GM21529 (cell line): ENCODE results near the gene UNK.

Experiments used
- ATAC-seq: cut with Tn5 transposase; IDR thresholded peaks from one replicate; pipeline ENCODE4 v1.9.1; 2021; ENCODE audit not compliant: unreplicated experiment

The UNK gene

DNA sequence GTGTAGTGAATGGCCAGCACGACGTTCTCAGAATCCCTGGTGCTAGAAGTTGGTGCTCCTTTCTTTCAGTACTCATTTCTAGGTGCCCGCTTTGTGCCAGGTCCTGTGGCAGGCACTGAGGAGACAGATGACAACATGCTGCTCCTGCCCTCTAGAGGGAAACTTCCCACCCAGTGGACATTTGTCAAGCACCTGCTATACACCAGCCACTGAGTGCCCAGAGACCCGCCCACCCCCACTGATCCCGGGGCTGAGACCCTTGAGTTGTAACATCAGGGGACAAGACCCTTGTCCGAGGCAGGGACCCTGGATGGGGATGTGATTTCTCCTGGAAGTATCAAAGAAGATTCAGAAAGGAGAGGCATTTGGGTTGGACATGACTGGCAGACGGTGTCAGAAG, 34.5 kb downstream of the UNK start:
- ATAC-seq = no peak

DNA sequence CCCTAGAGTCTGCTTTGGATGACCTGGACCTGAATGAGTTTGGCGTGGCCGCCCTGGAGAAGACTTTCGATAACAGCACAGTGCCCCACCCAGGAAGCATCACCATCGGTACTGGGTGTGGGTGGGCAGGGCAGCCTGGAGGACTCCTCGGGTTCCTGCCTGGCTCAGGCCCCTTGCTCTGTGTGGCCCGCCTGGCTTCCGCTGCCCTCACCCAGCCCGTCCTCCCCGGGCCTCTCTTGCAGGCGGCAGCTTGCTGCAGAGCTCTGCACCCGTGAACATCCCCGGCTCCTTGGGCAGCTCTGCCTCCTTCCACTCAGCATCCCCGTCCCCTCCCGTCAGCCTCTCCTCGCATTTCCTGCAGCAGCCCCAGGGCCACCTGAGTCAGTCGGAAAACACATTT, 35.1 kb downstream of the UNK start:
- ATAC-seq = no peak

DNA sequence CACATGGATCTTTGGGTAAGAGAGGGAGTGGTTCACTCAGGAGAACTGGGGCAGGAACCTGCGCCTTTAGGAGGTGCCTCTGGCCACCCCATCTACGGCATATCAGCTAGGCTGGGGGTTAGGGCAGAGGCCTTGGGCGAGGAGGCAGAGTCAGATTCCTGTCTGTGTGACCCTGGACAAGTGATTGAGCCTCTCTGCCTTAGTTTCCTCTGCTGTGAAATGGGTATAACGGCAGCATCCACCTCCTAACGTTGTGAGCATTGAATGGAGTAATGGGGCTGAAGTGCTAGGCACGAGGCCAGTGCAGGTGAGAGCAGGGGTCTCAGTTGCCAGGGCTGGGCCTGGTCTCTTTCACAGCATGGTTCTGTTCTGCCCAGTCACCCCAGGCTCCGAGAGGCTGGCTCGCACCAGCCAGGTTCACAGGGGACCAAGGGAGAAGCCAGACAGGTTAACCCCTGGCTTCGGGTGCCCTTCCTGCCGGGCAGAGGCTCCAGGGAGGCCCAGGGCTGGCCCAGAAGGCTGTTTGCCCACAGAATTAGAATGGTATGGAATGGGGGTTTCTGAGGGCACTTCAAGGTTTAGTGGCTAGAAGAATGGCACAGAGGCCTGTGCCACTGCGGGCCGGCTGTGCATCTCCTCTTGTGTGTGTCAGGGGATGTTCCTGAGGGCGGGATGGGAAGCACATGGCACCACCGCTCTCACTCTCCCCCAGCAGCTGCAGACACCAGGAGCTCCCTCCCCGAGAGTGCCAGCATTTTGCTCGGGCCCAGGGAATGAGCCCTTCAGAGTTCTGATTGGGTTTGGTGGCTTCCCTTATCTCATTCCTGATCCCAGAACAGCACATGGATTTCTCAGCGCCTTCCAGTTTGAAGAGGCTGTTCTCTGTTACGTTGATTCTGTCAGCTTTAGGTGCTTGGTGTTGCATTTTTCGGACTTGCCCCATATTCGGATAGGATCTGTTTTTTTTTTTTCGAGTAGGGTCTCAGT, 35.8 kb downstream of the UNK start:
- no peak for ATAC-seq

DNA sequence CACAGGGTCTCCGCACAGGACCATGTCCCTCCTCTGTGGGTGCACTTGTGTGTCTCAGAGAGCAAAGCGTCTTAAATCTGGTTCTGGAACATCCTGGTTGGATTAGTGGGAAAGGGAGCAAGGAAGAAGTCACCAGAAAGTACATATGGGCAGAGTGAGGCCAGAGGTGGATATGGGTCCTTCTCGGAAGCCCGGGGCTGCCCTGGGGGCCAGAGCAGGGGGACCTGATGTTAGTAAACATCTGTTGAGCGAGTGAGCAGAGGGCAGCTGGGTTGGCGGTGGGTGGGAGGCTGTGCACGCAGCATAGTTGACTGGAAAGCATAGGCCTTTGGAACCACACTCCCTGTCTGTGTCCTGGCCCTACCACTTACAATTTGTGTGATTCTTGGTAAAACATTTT, 36.9 kb downstream of the UNK start:
- ATAC-seq = no peak

DNA sequence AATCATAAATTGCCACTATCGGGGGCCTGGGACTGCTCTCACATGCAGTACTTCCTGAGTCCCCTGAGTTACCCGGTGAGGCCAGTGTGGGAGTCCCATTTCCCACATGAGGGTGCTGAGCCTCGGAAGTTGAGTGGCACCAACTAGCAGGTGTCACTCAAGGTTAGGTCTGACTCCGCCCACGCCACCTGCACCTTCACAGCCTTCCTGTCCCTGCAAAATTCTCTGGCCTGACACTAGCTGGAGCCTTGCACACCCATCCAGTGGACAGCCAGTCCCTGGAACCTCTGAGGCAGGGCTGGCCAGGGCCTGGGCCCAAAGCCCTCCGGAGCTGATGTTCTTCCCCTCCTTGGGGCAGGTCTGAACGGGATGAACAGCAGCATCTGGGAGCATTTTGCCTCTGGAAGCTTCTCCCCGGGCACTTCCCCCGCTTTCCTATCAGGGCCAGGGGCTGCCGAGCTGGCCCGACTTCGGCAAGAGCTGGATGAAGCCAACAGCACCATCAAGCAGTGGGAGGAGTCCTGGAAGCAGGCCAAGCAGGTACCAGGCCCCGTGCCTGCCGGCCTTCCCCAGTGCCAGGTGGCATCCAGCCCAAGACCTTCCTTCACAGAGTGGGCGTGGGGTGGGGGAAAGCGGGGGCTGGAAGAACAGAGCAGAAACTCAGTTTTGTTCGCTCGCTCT, 37.7 kb downstream of the UNK start:
- no peak for ATAC-seq

DNA sequence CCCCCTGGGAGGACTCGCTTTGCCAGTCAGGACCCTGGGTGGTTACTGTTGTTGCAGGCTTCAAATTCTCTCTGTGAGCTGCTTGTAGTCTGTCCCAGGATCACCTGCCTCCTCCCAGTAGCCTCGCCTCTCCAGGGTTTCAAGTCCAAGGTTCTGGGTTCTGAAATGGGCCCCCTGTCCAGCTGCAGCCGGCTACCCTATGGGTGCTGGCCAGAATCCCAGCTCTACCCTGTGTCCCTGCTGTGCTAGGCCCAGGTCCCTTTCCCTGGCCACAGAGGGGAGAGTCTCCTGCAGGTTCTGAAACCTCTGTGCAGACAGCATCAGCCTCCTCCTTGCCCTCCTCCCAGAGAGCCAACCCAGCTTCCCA, 38.2 kb downstream of the UNK start:
- ATAC-seq = no peak

DNA sequence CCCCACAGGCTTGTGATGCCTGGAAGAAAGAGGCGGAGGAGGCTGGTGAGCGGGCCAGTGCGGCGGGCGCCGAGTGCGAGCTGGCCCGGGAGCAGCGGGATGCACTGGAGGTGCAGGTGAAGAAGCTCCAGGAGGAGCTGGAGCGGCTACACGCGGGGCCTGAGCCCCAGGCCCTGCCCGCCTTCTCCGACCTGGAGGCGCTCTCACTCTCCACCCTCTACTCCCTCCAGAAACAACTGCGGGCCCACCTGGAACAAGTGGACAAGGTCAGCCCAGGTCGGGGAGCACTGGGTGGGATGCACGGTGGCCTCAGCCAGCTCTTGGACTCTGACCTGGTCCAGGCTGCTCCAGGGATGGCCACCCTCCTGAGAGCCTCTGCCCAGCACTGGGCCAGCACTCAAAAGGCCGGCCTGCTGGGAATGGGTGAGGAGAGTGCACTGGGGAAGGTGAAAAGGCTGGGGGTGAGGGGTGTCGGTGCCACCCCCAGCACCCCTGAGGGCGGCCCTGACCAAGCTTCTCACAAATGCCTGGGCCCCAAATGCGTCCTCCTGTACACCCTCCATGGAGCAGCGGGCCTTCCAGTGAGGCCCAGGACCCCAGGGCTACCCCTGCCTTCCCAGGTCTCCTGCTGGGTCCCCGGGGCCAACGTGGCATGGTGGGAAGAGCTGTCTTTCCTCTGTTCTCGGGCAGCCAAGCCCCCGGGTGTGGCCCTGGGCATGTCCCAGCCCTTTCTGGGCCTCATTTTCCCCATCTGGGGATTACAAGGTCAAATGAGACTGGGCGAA, 38.8 kb downstream of the UNK start:
- no peak for ATAC-seq

DNA sequence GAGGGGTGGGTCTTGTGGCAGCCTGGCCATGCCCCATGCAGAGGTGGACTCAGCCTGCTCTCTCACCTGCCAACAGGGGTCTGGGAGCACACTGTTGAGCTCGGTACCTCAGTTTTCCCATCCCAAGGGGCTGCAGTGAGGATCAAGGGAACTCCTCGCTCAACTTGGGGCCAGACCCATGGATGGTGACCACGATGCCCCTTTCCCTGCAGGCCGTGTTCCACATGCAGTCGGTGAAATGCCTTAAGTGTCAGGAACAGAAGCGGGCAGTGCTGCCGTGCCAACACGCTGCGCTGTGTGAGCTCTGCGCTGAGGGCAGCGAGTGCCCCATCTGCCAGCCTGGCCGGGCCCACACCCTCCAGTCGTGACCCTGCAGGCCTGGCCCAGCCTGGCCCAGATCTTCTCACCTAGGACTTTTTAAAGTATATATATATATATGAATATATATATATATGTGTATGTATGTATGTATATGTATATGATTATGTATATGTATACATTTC, 39.5 kb downstream of the UNK start:
- no peak for ATAC-seq

DNA sequence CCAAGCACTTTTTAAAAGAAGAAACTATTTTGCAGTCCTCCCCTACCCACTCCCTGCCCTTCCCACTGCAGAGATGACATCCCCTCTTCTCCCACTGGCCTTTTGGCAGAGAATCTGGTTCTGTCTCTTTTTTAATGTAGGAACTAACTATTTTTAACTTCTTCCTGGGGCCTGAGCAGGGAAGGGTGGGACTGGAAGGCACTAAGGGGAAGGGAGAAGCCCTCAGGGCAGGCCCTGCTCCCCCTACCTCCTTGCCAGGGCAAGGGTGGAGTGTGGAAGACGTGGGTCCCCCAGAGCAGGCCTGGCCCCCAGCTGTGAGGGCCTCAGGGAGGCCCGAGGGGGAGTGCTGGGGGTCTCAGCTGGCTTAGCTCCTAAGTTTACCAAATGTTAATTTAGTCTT, 40.1 kb downstream of the UNK start:
- ATAC-seq = no peak

DNA sequence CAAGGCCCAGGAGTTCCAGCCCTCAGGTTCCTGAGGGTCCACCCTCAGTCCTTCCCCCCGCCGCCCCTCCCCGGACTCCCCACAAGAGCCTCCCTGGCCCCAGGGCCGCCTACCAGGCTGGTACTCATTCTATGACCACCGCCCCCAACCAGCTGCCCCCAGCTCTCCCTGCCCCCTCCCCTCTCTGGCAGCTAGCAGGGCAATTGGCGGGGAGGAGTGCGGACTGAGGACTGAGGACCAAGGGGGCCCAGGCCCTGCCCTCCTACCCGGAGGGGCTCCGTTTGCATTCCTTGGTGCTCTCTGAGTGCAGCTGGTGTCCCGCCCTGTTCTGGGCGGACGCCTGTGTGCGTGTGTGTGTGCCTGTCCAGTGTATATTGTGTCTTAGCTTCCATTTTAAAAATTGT, 40.5 kb downstream of the UNK start:
- no peak for ATAC-seq

DNA sequence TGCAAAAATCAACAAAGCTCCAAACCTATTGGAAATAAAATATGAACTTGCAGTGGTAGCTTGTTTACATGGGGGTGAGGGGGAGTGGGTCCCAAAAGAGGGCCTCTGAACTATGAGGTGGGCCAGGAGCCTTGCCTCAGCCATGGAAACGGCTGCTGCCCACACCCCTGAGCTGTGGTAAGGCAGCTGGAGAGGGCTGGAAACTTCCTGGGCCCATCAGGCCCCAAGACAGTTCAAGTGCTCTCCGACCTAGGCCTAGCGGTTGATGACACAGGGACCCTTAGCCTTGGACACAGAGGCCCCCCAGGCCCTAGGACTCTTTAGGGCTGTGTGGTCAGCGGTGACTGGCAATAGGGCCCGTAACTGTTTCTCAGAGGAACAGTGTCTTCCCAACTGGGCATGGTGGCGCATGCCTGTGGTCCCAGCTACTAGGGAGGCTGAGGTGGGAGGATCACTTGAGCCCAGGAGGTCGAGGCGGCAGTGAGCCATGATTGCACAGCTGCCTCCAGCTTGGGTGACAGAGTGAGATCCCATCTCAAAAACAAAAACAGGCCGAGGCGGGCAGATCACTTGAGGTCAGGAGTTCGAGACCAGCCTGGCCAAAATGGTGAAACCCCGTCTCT, 41.3 kb downstream of the UNK start:
- no peak for ATAC-seq

DNA sequence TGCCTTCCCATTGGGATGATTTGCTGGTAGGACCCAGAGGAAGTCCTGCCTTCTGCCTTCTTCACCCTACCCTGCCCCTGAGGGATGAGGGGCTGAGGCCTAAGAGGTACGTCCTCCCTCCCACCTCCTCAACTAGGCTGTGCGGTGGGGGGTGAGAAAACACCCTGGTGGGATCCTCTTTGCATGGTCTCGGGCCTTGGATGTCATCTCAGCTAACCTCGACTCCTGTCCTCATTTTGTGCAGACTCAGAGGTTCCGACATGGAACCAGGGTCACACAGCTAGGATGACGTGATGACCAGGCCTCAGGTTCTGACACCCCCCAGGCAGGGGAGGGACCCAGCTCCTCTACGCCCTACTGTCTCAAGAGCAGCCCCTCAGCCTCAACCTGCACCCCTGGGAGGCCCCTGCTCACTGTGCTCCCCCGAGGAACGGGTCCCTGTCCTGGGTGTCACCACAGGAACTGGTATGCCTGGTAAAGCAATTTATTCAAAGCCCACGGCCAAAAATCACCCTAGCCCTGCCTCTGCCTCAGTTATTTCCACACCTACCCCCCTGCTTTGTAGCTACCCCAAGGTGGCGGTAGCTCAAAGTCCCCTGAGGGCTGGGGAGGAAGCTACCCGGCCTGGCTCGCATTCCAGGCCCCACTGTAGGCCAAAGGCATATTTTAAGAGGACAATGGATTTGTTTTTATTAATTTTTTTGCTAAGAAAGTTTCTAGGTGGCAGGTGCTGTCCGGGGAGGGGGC, 42.1 kb downstream of the UNK start:
- ATAC-seq = no peak

DNA sequence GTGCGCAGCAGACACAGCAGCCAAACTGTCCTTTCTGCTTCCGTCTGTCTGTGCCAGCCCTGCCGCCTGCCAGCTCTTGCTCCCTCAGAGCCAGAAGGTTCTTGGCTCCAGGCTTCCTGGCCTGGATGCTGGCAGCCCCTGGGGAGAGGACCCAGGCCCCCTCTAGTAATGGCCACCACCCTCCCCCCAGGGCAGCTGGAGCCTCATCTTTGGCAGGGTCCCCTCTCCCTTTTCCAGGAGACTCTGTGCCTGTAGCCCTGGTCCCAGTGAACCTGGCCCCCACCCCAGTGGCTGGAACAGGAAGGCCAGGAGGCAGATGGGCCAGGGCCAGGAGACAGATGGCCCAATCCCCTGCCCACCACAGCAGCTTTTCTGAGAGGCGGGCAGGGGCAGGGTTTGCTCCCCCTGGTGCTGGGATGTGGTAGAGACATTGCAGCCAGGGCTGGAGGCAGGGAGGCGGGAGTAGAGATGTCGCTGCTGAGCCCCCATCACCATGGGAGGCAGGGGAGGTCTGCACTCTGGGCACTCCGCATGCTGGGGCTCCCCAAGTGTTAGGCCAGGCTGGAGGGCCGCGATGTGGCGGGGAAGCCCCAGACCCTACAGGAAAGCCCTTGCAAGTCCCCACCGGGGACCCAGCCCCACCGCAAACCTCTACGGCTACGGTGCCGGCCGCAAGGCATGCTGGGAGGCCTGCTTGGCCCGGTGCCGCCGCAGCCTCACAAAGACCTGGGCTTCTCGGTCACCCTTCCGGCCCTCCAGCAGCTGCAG, 42.9 kb downstream of the UNK start:
- ATAC-seq = peak; percentile 46

DNA sequence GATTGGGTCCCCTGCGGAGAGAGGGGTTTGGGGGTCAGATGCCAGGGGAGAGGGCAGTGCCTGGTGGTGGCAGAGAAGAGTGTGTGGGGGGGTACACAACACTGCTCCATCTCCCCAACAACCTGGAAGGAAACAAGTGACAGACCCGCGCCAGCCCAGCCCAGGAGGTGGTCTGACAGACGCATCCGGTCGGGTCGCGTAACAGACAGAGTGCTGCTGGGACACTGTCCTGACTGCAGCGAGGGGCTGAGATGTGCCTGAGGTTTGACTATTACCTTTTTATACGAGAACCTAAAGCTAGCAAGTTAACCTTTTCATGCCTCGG, 43.4 kb downstream of the UNK start:
- no peak for ATAC-seq

DNA sequence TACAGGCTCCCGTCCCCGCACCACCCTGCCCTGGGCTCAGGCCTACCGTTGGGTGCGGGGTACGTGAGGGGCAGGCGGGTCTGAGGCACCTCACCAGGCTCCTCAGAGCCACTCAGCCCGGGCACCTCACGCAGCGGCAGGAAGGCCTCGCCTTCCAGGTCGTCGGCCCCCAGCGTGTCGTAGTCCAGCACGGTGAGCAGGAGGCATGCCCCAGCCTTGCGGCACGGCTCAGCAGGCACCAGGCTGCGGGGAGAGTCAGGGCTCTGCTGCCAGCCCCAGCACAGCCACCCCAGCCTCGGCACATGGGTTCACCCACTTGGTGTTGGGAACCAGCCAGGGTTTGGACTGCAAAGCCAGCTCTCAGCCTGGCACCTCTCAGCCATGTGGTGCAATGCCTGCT, 44.1 kb downstream of the UNK start:
- no peak for ATAC-seq

DNA sequence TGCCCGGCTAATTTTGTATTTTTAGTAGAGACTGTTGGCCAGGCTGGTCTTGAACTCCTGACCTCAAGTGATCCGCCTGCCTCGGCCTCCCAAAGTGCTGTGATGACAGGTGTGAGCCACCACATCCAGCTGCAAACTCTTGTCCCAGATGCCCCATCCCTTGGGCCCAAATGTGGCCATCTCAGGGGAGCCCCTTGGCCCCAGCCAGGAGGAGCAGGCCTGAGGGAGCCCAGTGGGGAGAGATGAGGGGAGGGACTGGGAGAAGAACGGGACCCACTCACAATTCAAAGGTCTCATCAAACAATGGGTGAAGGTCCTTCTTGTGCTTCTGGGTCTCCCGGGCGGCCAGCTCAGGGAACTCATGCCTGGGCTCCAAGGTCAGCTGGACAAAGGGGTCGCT, 45.1 kb downstream of the UNK start:
- ATAC-seq = no peak

DNA sequence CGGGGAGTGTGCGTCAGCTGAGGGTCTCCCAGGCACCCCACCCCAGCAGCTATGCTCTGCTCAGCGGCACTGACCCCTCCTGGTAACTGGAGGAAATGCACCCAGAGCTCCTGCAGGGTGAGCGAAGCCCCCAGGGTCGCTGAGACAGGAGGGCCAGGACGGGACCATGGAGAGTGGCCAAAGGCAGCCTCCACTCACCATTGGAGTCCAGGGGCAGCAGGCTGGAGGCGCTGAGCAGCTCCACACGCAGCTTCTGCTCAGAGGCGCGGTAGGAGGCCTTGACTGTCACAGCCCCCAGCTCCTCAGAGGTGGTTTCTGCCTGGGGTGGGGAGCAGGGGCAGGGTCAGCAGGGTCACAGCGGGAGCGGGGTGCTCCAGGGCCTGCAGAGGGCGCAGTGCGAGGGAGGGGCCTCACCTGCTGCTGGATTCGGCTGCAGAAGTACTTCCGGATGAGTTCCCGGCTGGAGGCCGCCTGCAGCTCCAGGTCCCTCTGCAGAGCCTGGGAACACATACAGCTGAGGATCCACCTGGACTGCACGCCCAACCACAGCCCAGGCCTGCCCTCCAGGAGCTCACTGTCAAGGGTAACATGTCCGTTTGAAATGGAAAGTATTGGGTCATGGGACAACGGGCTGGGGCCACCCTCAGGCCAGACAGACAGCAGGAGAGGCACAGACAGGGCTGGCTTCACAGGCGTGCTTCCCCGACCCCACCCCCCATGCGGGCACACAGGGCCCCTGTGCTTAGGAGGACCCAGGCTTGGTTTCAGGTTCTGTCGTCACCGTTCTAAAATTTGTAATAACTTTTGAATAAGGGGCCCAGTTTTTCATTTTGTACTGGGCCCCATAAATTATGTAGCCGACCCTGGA, 45.8 kb downstream of the UNK start:
- ATAC-seq = no peak

DNA sequence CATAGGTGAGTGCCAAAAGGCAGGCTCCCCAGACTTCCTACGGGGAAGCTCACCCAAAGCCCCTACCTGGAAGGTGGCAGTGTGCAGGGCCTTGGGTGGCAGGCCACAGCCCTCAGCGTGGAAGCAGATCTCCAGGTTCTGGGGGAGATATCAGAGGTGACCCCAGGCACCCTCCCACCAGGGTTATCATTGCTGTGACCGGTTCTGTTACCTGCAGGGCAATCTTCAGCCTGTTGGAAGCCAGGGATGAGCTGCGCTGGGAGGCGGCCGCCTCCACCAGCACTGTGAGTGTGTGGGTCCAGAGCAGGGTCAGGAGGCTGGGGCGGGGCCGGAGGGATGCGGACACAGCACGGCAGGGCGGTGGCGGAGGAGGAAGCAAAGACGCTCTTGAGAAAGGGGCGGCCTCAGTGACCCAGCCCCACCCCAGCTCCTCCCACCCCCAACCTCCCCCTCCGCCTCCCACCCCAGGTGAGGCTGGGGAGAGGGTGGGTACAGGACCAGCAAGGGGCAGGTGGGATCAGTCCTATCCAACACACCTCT, 46.5 kb downstream of the UNK start:
- ATAC-seq = no peak
